Glutamatergic neuron (in vitro differentiated cells): ENCODE data around the gene SHISA8. TPM values are rescaled to one million over a fixed set of nuclear protein-coding genes. Genes with fewer than 3 reads are reported as not detected.

Experiments
- DNase-seq: peaks from one replicate; pipeline ENCODE4 v3.0.0; 2022
- H3K27ac Mint-ChIP-seq: one replicate; pipeline ENCODE4 v1.8.0; 2020; ENCODE audit warnings: mild to moderate bottlenecking, mixed read lengths, inconsistent platforms; ENCODE audit not compliant: unreplicated experiment
- H3K27me3 Mint-ChIP-seq: one replicate; pipeline ENCODE4 v1.8.0; 2020; ENCODE audit warnings: mild to moderate bottlenecking, moderate library complexity, mixed read lengths, inconsistent platforms; ENCODE audit not compliant: unreplicated experiment
- H3K36me3 Mint-ChIP-seq: one replicate; pipeline ENCODE4 v1.8.0; 2020; ENCODE audit warnings: mild to moderate bottlenecking, mixed read lengths, inconsistent platforms; ENCODE audit not compliant: unreplicated experiment
- H3K4me1 Mint-ChIP-seq: one replicate; pipeline ENCODE4 v1.8.0; 2020; ENCODE audit warnings: mild to moderate bottlenecking, low read depth, mixed read lengths, inconsistent platforms; ENCODE audit not compliant: unreplicated experiment
- H3K4me3 Mint-ChIP-seq: one replicate; pipeline ENCODE4 v1.8.0; 2020; ENCODE audit warnings: mild to moderate bottlenecking, mixed read lengths, inconsistent platforms; ENCODE audit not compliant: unreplicated experiment
- H3K9me3 Mint-ChIP-seq: one replicate; pipeline ENCODE4 v1.8.0; 2020; ENCODE audit warnings: mild to moderate bottlenecking, moderate library complexity, mixed read lengths, inconsistent platforms; ENCODE audit not compliant: unreplicated experiment
- CTCF ChIP-seq: fragments of 200-600 bp; sonication (generic); IDR thresholded peaks from one replicate; pipeline ENCODE4 v1.5.0; 2021; ENCODE audit not compliant: partially characterized antibody, unreplicated experiment
- total RNA-seq: library from RNA; stranded (reverse); fragmentation: NEBNext Ultra II Directional; extraction: Animal tissue kit (Norgen Biotek cat#: 25700); gene quantifications from one replicate; pipeline ENCODE4 v1.2.1, GENCODE V29; 2021; ENCODE audit not compliant: unreplicated experiment

Gene SHISA8
- total RNA-seq, 1 donor from 2014 or later, result not detected

GRCh38 chr22:41933411-41934177 lies 18.7 kb upstream of the SHISA8 start:
- no peak for DNase-seq
- peaks cover 1% of the 10 kb centered on the region for H3K9me3 Mint-ChIP-seq
- TF ChIP-seq CTCF, result no peak
- H3K4me3 Mint-ChIP-seq, result no peak overlapping the region
- peaks cover 4% of the 10 kb centered on the region for H3K27me3 Mint-ChIP-seq
- no peaks in the 10 kb centered on the region for H3K36me3 Mint-ChIP-seq
- H3K4me1 Mint-ChIP-seq, result peaks cover 2% of the 10 kb centered on the region
- no peak overlapping the region for H3K27ac Mint-ChIP-seq

- no peak for TF ChIP-seq CTCF
- H3K27ac Mint-ChIP-seq, result no peak overlapping the region
- no peaks in the 10 kb centered on the region for H3K36me3 Mint-ChIP-seq
- H3K27me3 Mint-ChIP-seq, result peaks cover 6% of the 10 kb centered on the region
- no peak overlapping the region for H3K4me3 Mint-ChIP-seq
- peaks cover 5% of the 10 kb centered on the region for H3K9me3 Mint-ChIP-seq
- H3K4me1 Mint-ChIP-seq, result peaks cover 8% of the 10 kb centered on the region
- no peak for DNase-seq
Measured at GRCh38 chr22:41932353-41932752, 17.5 kb upstream of the SHISA8 start.

- Mint-ChIP-seq H3K4me3 (no peak overlapping the region), H3K27ac (no peak overlapping the region), H3K36me3 (no peaks in the 10 kb centered on the region), H3K27me3 (peaks cover 12% of the 10 kb centered on the region), H3K9me3 (peaks cover 5% of the 10 kb centered on the region), H3K4me1 (peaks cover 8% of the 10 kb centered on the region)
- TF ChIP-seq CTCF, result no peak
- DNase-seq, result no peak
Measured at GRCh38 chr22:41931701-41932269, 16.9 kb upstream of the SHISA8 start.

- Mint-ChIP-seq H3K4me3 (no peak overlapping the region), H3K9me3 (peaks cover 4% of the 10 kb centered on the region), H3K27me3 (peaks cover 17% of the 10 kb centered on the region), H3K4me1 (peaks cover 8% of the 10 kb centered on the region), H3K36me3 (no peaks in the 10 kb centered on the region), H3K27ac (no peak overlapping the region)
- no peak for DNase-seq
- no peak for TF ChIP-seq CTCF
Measured at GRCh38 chr22:41929418-41929810, 14.5 kb upstream of the SHISA8 start.
